ENCODE measurements around the gene ARPC5L.

DNA sequence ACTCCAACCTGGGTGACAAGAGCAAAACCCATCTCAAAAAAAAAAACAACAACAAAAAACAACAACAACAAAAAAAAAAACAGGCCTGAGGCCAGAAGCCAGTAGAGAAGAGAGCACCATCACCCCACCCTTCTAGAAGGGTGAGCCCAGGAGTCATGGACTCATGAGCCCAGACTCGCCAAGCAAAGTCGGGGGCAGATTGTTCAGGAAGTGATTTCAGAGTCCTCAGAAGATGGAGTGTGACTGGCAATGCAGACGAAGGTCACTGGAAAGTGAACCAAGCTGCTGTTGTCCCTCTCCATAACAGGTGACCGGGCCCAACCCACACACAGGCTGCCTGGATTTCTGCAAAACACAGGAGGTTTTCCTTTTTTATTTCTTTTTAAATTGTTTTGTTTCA lies 17.6 kb upstream of the ARPC5L start:
- no peak for TF ChIP-seq EZH2 (IDR thresholded peaks at IDR 0.05; ENCODE audit: low read length, unreplicated experiment)
- TF ChIP-seq, protein P1, sequence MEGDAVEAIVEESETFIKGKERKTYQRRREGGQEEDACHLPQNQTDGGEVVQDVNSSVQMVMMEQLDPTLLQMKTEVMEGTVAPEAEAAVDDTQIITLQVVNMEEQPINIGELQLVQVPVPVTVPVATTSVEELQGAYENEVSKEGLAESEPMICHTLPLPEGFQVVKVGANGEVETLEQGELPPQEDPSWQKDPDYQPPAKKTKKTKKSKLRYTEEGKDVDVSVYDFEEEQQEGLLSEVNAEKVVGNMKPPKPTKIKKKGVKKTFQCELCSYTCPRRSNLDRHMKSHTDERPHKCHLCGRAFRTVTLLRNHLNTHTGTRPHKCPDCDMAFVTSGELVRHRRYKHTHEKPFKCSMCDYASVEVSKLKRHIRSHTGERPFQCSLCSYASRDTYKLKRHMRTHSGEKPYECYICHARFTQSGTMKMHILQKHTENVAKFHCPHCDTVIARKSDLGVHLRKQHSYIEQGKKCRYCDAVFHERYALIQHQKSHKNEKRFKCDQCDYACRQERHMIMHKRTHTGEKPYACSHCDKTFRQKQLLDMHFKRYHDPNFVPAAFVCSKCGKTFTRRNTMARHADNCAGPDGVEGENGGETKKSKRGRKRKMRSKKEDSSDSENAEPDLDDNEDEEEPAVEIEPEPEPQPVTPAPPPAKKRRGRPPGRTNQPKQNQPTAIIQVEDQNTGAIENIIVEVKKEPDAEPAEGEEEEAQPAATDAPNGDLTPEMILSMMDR (conservative IDR thresholded peaks at IDR 0.05; ENCODE audit: low read depth, low read length), result no peak
- TF ChIP-seq EZH2phosphoT487 (IDR thresholded peaks at IDR 0.05; ENCODE audit: borderline replicate concordance, low read length), result no peak

Measured in PC-3 (cell line).